ENCODE results near the gene RORB. TPM values are rescaled to one million over a fixed set of nuclear protein-coding genes. Genes with fewer than 3 reads are reported as not detected.

RORB gene
- total and polyA plus RNA-seq, 4 donors = 0.01 to 0.05 TPM; not detected in 2

- TF ChIP-seq, protein P1, sequence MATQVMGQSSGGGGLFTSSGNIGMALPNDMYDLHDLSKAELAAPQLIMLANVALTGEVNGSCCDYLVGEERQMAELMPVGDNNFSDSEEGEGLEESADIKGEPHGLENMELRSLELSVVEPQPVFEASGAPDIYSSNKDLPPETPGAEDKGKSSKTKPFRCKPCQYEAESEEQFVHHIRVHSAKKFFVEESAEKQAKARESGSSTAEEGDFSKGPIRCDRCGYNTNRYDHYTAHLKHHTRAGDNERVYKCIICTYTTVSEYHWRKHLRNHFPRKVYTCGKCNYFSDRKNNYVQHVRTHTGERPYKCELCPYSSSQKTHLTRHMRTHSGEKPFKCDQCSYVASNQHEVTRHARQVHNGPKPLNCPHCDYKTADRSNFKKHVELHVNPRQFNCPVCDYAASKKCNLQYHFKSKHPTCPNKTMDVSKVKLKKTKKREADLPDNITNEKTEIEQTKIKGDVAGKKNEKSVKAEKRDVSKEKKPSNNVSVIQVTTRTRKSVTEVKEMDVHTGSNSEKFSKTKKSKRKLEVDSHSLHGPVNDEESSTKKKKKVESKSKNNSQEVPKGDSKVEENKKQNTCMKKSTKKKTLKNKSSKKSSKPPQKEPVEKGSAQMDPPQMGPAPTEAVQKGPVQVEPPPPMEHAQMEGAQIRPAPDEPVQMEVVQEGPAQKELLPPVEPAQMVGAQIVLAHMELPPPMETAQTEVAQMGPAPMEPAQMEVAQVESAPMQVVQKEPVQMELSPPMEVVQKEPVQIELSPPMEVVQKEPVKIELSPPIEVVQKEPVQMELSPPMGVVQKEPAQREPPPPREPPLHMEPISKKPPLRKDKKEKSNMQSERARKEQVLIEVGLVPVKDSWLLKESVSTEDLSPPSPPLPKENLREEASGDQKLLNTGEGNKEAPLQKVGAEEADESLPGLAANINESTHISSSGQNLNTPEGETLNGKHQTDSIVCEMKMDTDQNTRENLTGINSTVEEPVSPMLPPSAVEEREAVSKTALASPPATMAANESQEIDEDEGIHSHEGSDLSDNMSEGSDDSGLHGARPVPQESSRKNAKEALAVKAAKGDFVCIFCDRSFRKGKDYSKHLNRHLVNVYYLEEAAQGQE (IDR thresholded peaks at IDR 0.05) = no peak
Measured at GRCh38 chr9:74598874-74599273, 101.7 kb downstream of the RORB start (continued).

- WGBS = 60% methylated on average over 3 of the region's 3 CpGs
- TF ChIP-seq SP1 (IDR thresholded peaks at IDR 0.05) (no peak), NR2F2 (IDR thresholded peaks at IDR 0.05) (no peak), RAD21 (IDR thresholded peaks at IDR 0.05) (no peak), GABPA (IDR thresholded peaks at IDR 0.05 in 1 of 2, conservative IDR thresholded peaks at IDR 0.05 in 1 of 2) (no peak), JUND (IDR thresholded peaks at IDR 0.05) (no peak), CTCF (IDR thresholded peaks at IDR 0.05; ENCODE audit: low read depth, low read length, missing input control) (no peak), TAF1 (conservative IDR thresholded peaks at IDR 0.05) (no peak), YY1 (IDR thresholded peaks at IDR 0.05) (no peak)
- TF ChIP-seq, protein P2, sequence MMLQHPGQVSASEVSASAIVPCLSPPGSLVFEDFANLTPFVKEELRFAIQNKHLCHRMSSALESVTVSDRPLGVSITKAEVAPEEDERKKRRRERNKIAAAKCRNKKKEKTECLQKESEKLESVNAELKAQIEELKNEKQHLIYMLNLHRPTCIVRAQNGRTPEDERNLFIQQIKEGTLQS (IDR thresholded peaks at IDR 0.05) = no peak
- TF ChIP-seq, protein P3, sequence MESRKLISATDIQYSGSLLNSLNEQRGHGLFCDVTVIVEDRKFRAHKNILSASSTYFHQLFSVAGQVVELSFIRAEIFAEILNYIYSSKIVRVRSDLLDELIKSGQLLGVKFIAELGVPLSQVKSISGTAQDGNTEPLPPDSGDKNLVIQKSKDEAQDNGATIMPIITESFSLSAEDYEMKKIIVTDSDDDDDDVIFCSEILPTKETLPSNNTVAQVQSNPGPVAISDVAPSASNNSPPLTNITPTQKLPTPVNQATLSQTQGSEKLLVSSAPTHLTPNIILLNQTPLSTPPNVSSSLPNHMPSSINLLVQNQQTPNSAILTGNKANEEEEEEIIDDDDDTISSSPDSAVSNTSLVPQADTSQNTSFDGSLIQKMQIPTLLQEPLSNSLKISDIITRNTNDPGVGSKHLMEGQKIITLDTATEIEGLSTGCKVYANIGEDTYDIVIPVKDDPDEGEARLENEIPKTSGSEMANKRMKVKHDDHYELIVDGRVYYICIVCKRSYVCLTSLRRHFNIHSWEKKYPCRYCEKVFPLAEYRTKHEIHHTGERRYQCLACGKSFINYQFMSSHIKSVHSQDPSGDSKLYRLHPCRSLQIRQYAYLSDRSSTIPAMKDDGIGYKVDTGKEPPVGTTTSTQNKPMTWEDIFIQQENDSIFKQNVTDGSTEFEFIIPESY (IDR thresholded peaks at IDR 0.05) = no peak
Measured at GRCh38 chr9:74609671-74610405, 112.7 kb downstream of the RORB start.

GRCh38 chr9:74610523-74611061 is 113.5 kb downstream of the RORB start:
- Histone ChIP-seq H3K4me3 (ENCODE audit: low read depth in 1 of 3, low read length in 3 of 3) (no peak overlapping the region), H3K36me3 (ENCODE audit: control insufficient read depth in 4 of 4, insufficient read depth in 3 of 4, low read depth in 1 of 4, low read length in 3 of 4) (no peaks in the 10 kb centered on the region), H3K9ac (ENCODE audit: low read depth in 1 of 2, low read length in 2 of 2) (no peak overlapping the region), H3K4me1 (ENCODE audit: control insufficient read depth in 4 of 4, insufficient read depth in 4 of 4, low read length in 3 of 4) (no peaks in the 10 kb centered on the region), H3K9me3 (ENCODE audit: control insufficient read depth in 4 of 4, low read length in 3 of 4) (no peaks in the 10 kb centered on the region), H3K27ac (ENCODE audit: low read depth in 1 of 2, low read length in 2 of 2) (no peak overlapping the region), H3K27me3 (ENCODE audit: control insufficient read depth in 4 of 4, insufficient read depth in 4 of 4, low read length in 3 of 4) (peaks cover 0 to 5% (median 0%) of the 10 kb centered on the region in 4 donors)
- 81% methylated on average over 2 of the region's 2 CpGs for WGBS
- no peak for DNase-seq (ENCODE audit: low spot score)
- TF ChIP-seq, protein P3 (IDR thresholded peaks at IDR 0.05) = no peak
- TF ChIP-seq, protein P1 (IDR thresholded peaks at IDR 0.05) = no peak
- TF ChIP-seq TAF1 (conservative IDR thresholded peaks at IDR 0.05) (no peak), FOXA1 (IDR thresholded peaks at IDR 0.05) (no peak), NR2F2 (IDR thresholded peaks at IDR 0.05) (no peak), RXRA (IDR thresholded peaks at IDR 0.05) (no peak)
- TF ChIP-seq, protein P2 (IDR thresholded peaks at IDR 0.05) = no peak

More at GRCh38 chr9:74609671-74610405, 112.7 kb downstream of the RORB start:
- peaks cover 0 to 5% (median 0%) of the 10 kb centered on the region in 4 donors for H3K27me3 ChIP-seq (ENCODE audit: control insufficient read depth in 4 of 4, insufficient read depth in 4 of 4, low read length in 3 of 4)
- no peaks in the 10 kb centered on the region for H3K4me1 ChIP-seq (ENCODE audit: control insufficient read depth in 4 of 4, insufficient read depth in 4 of 4, low read length in 3 of 4)
- no peak overlapping the region for H3K4me3 ChIP-seq (ENCODE audit: low read depth in 1 of 3, low read length in 3 of 3)
- DNase-seq (ENCODE audit: low spot score) = no peak
- H3K9ac ChIP-seq (ENCODE audit: low read depth in 1 of 2, low read length in 2 of 2) = no peak overlapping the region
- H3K9me3 ChIP-seq (ENCODE audit: control insufficient read depth in 4 of 4, low read length in 3 of 4) = no peaks in the 10 kb centered on the region
- H3K27ac ChIP-seq (ENCODE audit: low read depth in 1 of 2, low read length in 2 of 2) = no peak overlapping the region
- H3K36me3 ChIP-seq (ENCODE audit: control insufficient read depth in 4 of 4, insufficient read depth in 3 of 4, low read depth in 1 of 4, low read length in 3 of 4) = no peaks in the 10 kb centered on the region

Measured in liver (tissue), 9 donors.